ENCODE measurements around the gene WDR20.
A peak's percentile ranks its signal among the peaks of the same experiment; 100 is the strongest.
"Not testable (repeated sequence)": the region's sequence is repeated elsewhere in the genome, so short reads cannot be mapped to it uniquely, and the experiment has no call there.

The WDR20 gene

GRCh38 chr14:102171173-102172020 lies 31.7 kb downstream of the WDR20 start:
- DNase-seq, result no peak

- DNase-seq, result not testable (repeated sequence)
Observed at GRCh38 chr14:102172021-102172272, 32.2 kb downstream of the WDR20 start.

- not testable (repeated sequence) for DNase-seq
Observed at GRCh38 chr14:102172721-102173120, 33.0 kb downstream of the WDR20 start.

- no peak for DNase-seq
Observed at GRCh38 chr14:102177161-102177560, 37.5 kb downstream of the WDR20 start.

GRCh38 chr14:102178806-102179205 lies 39.1 kb downstream of the WDR20 start:
- DNase-seq, result no peak

- DNase-seq, result no peak
Observed at GRCh38 chr14:102180248-102180998, 40.7 kb downstream of the WDR20 start.

- DNase-seq, result no peak
Observed at GRCh38 chr14:102181187-102181586, 41.5 kb downstream of the WDR20 start.

GRCh38 chr14:102182190-102182589 lies 42.5 kb downstream of the WDR20 start:
- peak; percentile 74 for DNase-seq

- DNase-seq, result peak; percentile 54
Observed at GRCh38 chr14:102182936-102183619, 43.4 kb downstream of the WDR20 start.

GRCh38 chr14:102183886-102184285 lies 44.2 kb downstream of the WDR20 start:
- no peak for DNase-seq

GRCh38 chr14:102184316-102185035 lies 44.8 kb downstream of the WDR20 start:
- no peak for DNase-seq

GRCh38 chr14:102185360-102185759 lies 45.7 kb downstream of the WDR20 start:
- no peak for DNase-seq

- DNase-seq, result peak; percentile 87
Observed at GRCh38 chr14:102187044-102187443, 47.3 kb downstream of the WDR20 start.

GRCh38 chr14:102187568-102188001 lies 47.9 kb downstream of the WDR20 start:
- no peak for DNase-seq

GRCh38 chr14:102188187-102188586 lies 48.5 kb downstream of the WDR20 start:
- DNase-seq, result no peak

GRCh38 chr14:102189874-102190273 lies 50.2 kb downstream of the WDR20 start:
- DNase-seq, result no peak

GRCh38 chr14:102192840-102193502 lies 53.3 kb downstream of the WDR20 start:
- DNase-seq, result no peak

GRCh38 chr14:102194856-102195255 lies 55.2 kb downstream of the WDR20 start:
- no peak for DNase-seq

GRCh38 chr14:102195446-102195845 lies 55.7 kb downstream of the WDR20 start:
- DNase-seq, result no peak

- DNase-seq, result no peak
Observed at GRCh38 chr14:102196039-102196901, 56.6 kb downstream of the WDR20 start.

GRCh38 chr14:102196902-102197230 lies 57.2 kb downstream of the WDR20 start:
- no peak for DNase-seq

All from fibroblast of skin of abdomen (primary cell).